ENCODE results near the gene MMP28.

- no peak for TF ChIP-seq CTCF (conservative IDR thresholded peaks at IDR 0.05; ENCODE audit: low read depth, low read length)
- no peak for TF ChIP-seq CEBPB (IDR thresholded peaks at IDR 0.05; ENCODE audit: low read depth, low read length)
- no peak for TF ChIP-seq MXI1 (IDR thresholded peaks at IDR 0.05; ENCODE audit: borderline replicate concordance, low read depth, low read length)
- no peak for TF ChIP-seq POLR2A (IDR thresholded peaks at IDR 0.05; ENCODE audit: low read depth, low read length)
- TF ChIP-seq CHD1 (IDR thresholded peaks at IDR 0.05; ENCODE audit: low read depth, low read length), result no peak
- no peak for TF ChIP-seq RCOR1 (IDR thresholded peaks at IDR 0.05; ENCODE audit: insufficient replicate concordance, low read length)
- TF ChIP-seq RAD21 (IDR thresholded peaks at IDR 0.05; ENCODE audit: low read length), result no peak
- TF ChIP-seq USF2 (IDR thresholded peaks at IDR 0.05; ENCODE audit: low read depth, low read length), result no peak
- TF ChIP-seq SMC3 (IDR thresholded peaks at IDR 0.05; ENCODE audit: low read depth, low read length), result no peak
- TF ChIP-seq BHLHE40 (IDR thresholded peaks at IDR 0.05; ENCODE audit: low read depth, low read length), result no peak
- TF ChIP-seq MAZ (IDR thresholded peaks at IDR 0.05; ENCODE audit: borderline replicate concordance, low read depth, low read length), result no peak
- no peak for TF ChIP-seq FOS (IDR thresholded peaks at IDR 0.05; ENCODE audit: low read depth, low read length)
- no peak for TF ChIP-seq MAFK (IDR thresholded peaks at IDR 0.05; ENCODE audit: low read depth, low read length)
- no peak for TF ChIP-seq RFX5 (IDR thresholded peaks at IDR 0.05; ENCODE audit: low read depth, low read length)
Measured at GRCh38 chr17:35842239-35842638, 46.8 kb upstream of the MMP28 start.

Measured in IMR-90 (cell line).